Activated naive CD8-positive, alpha-beta T cell treated with anti-CD3 and anti-CD28 coated beads, Interleukin-2, amount 10 ng/mL, durations not matched to agents 7 days and 5 days (primary cell): ENCODE data around the gene KLF6. TPM values are rescaled to one million over a fixed set of nuclear protein-coding genes. Genes with fewer than 3 reads are reported as not detected.

Source experiments
- ATAC-seq: fragments of 150-1000 bp; cut with Tn5 transposase; one replicate; pipeline ENCODE4 v1.10.0; 2021; ENCODE audit warnings: low read depth, moderate library complexity
- POLR2A ChIA-PET: fragments of 350-600 bp; sonication (Branson Sonifier 250); formaldehyde crosslinking; loops from one replicate; lab custom pipeline; 2021; ENCODE audit warnings: antibody characterized with exemption; lab: Charles Lee
- DNase-seq: peaks from one replicate; pipeline ENCODE4 v3.0.0; 2021
- H3K27ac Mint-ChIP-seq: one replicate; pipeline ENCODE4 v1.8.0; 2022; ENCODE audit warnings: mild to moderate bottlenecking, mixed read lengths
- H3K27me3 Mint-ChIP-seq: one replicate; pipeline ENCODE4 v1.8.0; 2022; ENCODE audit warnings: mild to moderate bottlenecking, moderate library complexity, mixed read lengths
- H3K36me3 Mint-ChIP-seq: one replicate; pipeline ENCODE4 v1.8.0; 2021; ENCODE audit warnings: mild to moderate bottlenecking, mixed read lengths
- H3K4me1 Mint-ChIP-seq: one replicate; pipeline ENCODE4 v1.8.0; 2021; ENCODE audit warnings: mixed read lengths
- H3K4me3 Mint-ChIP-seq: one replicate; pipeline ENCODE4 v1.8.0; 2022; ENCODE audit warnings: mild to moderate bottlenecking, moderate library complexity, mixed read lengths
- H3K9me3 Mint-ChIP-seq: one replicate; pipeline ENCODE4 v1.8.0; 2021; ENCODE audit warnings: mixed read lengths
- total RNA-seq, 2 experiments: library from RNA; stranded (reverse); gene quantifications; one replicate each; pipeline ENCODE4 v1.2.3, GENCODE V29; 2021

Gene KLF6
- total RNA-seq, 2 experiments from 2014 or later = 350 to 352 TPM

GRCh38 chr10:3782451-3783315 is 2.3 kb downstream of the KLF6 start:
- no peaks in the 10 kb centered on the region for H3K9me3 Mint-ChIP-seq
- DNase-seq (peak; percentile 70), ATAC-seq (peak; percentile 12)
- H3K27me3 Mint-ChIP-seq = no peaks in the 10 kb centered on the region
- H3K4me1 Mint-ChIP-seq = peaks cover 53% of the 10 kb centered on the region
- peak overlapping the region; percentile 92 for H3K4me3 Mint-ChIP-seq
- POLR2A ChIA-PET = interaction anchor here (0.6 to 6.8 kb wide), 27 partner anchors 8 to 872 kb away, joined by 3 to 533 read pairs (median 6); partner anchors contain the start of gene PITRM1
- H3K27ac Mint-ChIP-seq = peak overlapping the region; percentile 96
- H3K36me3 Mint-ChIP-seq = peaks cover 61% of the 10 kb centered on the region

GRCh38 chr10:3782146-3782450 is 2.9 kb downstream of the KLF6 start:
- no peaks in the 10 kb centered on the region for H3K9me3 Mint-ChIP-seq
- H3K4me3 Mint-ChIP-seq = peak overlapping the region; percentile 92
- H3K27ac Mint-ChIP-seq = peak overlapping the region; percentile 96
- peaks cover 64% of the 10 kb centered on the region for H3K36me3 Mint-ChIP-seq
- peaks cover 53% of the 10 kb centered on the region for H3K4me1 Mint-ChIP-seq
- no peak for ATAC-seq
- POLR2A ChIA-PET = interaction anchor here (0.7 to 6.8 kb wide), 17 partner anchors 12 to 347 kb away, joined by 3 to 533 read pairs (median 6); no protein-coding TSS in a partner anchor
- no peaks in the 10 kb centered on the region for H3K27me3 Mint-ChIP-seq
- DNase-seq = no peak

- no peaks in the 10 kb centered on the region for H3K9me3 Mint-ChIP-seq
- H3K27ac Mint-ChIP-seq = peak overlapping the region; percentile 96
- H3K36me3 Mint-ChIP-seq = peaks cover 68% of the 10 kb centered on the region
- H3K4me1 Mint-ChIP-seq = peaks cover 55% of the 10 kb centered on the region
- peak overlapping the region; percentile 92 for H3K4me3 Mint-ChIP-seq
- ATAC-seq (no peak), DNase-seq (peak; percentile 66)
- H3K27me3 Mint-ChIP-seq = no peaks in the 10 kb centered on the region
- POLR2A ChIA-PET = interaction anchor here (0.7 to 6.8 kb wide), 12 partner anchors 12 to 348 kb away, joined by 3 to 533 read pairs (median 6); no protein-coding TSS in a partner anchor
Observed at GRCh38 chr10:3781468-3782145, 3.4 kb downstream of the KLF6 start.

- H3K9me3 Mint-ChIP-seq = no peaks in the 10 kb centered on the region
- peaks cover 72% of the 10 kb centered on the region for H3K36me3 Mint-ChIP-seq
- ATAC-seq (no peak), DNase-seq (no peak)
- no peaks in the 10 kb centered on the region for H3K27me3 Mint-ChIP-seq
- peak overlapping the region; percentile 96 for H3K27ac Mint-ChIP-seq
- peaks cover 49% of the 10 kb centered on the region for H3K4me1 Mint-ChIP-seq
- POLR2A ChIA-PET = interaction anchor here (0.8 to 6.8 kb wide), 8 partner anchors 17 to 348 kb away, joined by 3 to 533 read pairs (median 5); no protein-coding TSS in a partner anchor
- peak overlapping the region; percentile 92 for H3K4me3 Mint-ChIP-seq
Observed at GRCh38 chr10:3780771-3781467, 4.1 kb downstream of the KLF6 start.

DNA sequence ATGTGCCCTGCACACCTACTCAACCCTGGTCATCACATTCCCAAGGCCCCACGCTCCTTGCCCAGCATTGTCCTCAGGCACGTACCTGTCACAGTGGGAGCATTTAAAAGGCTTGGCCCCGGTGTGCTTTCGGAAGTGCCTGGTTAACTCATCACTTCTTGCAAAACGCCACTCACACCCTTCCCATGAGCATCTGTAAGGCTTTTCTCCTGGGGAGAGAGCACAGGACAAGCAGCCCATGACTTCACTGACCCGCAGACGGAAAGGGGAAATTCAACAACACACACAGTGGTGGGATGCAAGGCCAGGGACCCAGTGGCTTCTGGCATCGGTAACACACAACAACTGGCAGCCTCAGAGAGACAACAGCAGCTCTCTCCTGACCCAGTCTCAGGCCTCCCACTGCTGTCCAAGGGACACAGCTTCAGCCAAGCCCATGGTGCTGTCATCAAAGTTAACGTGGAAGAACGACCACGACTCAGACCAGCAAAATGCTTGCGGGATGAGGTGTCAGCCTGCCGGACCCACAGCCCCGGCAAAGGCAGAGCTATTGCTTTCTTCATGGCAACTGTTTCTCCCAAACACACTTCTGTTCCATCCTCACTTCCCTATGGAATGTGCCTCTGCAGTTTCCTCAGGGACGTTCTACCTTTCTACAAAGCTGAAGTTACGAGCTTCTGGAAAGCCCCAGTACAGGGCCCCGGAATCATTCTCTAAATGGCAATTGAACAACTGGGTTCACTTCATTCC is 4.8 kb downstream of the KLF6 start:
- H3K9me3 Mint-ChIP-seq = no peaks in the 10 kb centered on the region
- no peaks in the 10 kb centered on the region for H3K27me3 Mint-ChIP-seq
- no peak for DNase-seq
- peak overlapping the region; percentile 78 for H3K27ac Mint-ChIP-seq
- H3K4me1 Mint-ChIP-seq = peaks cover 54% of the 10 kb centered on the region
- ATAC-seq = no peak
- POLR2A ChIA-PET = interaction anchor here (1.2 to 6.8 kb wide), 4 partner anchors 23 to 183 kb away, joined by 3 to 533 read pairs (median 250); no protein-coding TSS in a partner anchor
- peak overlapping the region; percentile 92 for H3K4me3 Mint-ChIP-seq
- peaks cover 79% of the 10 kb centered on the region for H3K36me3 Mint-ChIP-seq

DNA sequence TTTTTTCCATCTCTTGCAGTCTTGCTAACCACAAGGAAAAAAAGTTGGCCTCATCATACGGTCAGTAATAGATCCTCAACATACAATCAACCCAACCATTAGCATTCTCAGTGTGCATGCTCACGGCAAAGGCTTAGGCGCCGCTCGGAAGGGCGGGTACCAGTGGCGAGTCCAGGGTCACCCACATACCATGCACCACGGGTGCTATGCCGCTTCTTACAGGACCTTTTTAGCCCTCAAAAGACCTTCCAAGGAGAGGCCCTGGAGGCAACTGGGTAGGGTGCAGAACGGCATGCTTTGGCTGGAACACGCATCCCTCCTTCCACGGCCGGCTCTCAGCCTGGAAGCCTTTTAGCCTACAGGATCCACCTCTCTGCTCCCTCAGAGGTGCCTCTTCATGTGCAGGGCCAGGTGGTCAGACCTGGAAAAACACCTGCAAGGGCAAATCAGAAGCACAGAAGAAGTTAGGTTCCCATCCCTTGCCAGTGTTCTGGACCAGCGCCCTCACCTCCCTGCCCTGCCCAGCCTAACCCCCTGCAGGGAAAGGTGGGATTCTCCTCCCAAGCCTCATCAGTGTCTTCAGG is 5.8 kb downstream of the KLF6 start:
- H3K36me3 Mint-ChIP-seq = peaks cover 81% of the 10 kb centered on the region
- H3K9me3 Mint-ChIP-seq = no peaks in the 10 kb centered on the region
- H3K27me3 Mint-ChIP-seq = no peaks in the 10 kb centered on the region
- POLR2A ChIA-PET = interaction anchor here (0.9 to 2.5 kb wide), 5 partner anchors 14 to 195 kb away, joined by 3 to 14 read pairs (median 4); no protein-coding TSS in a partner anchor
- H3K4me3 Mint-ChIP-seq = peak overlapping the region; percentile 92
- H3K4me1 Mint-ChIP-seq = peaks cover 54% of the 10 kb centered on the region
- no peak for DNase-seq
- H3K27ac Mint-ChIP-seq = peak overlapping the region; percentile 52
- no peak for ATAC-seq

DNA sequence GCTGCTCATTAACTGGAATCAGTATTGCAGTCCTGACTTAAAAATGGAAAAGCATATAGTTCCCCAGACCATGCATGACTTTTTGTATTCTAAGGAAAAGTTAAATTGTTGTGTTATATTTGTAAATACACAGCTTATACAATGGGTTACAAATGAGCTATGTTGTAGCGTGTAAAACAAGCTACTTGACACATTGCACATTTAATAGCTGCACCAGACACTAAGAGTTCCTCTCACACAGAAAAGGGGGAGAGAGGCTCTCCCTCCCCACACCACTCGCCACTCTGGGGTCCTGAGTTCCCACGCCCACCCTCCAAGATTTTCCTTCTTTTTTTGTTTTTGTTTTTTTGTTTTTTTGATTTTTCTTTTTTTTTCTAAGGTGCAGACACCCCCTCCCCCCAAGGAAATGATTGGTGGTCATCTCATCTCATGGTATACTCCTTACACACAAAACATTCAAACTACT is 6.3 kb downstream of the KLF6 start:
- POLR2A ChIA-PET = interaction anchor here (0.8 to 2.8 kb wide), 8 partner anchors 14 to 196 kb away, joined by 3 to 14 read pairs (median 4); no protein-coding TSS in a partner anchor
- peaks cover 77% of the 10 kb centered on the region for H3K36me3 Mint-ChIP-seq
- H3K27me3 Mint-ChIP-seq = no peaks in the 10 kb centered on the region
- DNase-seq (no peak), ATAC-seq (no peak)
- H3K4me1 Mint-ChIP-seq = peaks cover 53% of the 10 kb centered on the region
- H3K9me3 Mint-ChIP-seq = no peaks in the 10 kb centered on the region
- peak overlapping the region; percentile 66 for H3K4me3 Mint-ChIP-seq
- H3K27ac Mint-ChIP-seq = peak overlapping the region; percentile 52

- POLR2A ChIA-PET = interaction anchor here (0.8 to 5.0 kb wide), 12 partner anchors 13 to 196 kb away, joined by 3 to 23 read pairs (median 4); no protein-coding TSS in a partner anchor
- Mint-ChIP-seq H3K36me3 (peaks cover 71% of the 10 kb centered on the region), H3K9me3 (no peaks in the 10 kb centered on the region), H3K27me3 (no peaks in the 10 kb centered on the region), H3K4me3 (peak overlapping the region; percentile 66), H3K4me1 (peaks cover 53% of the 10 kb centered on the region), H3K27ac (peak overlapping the region; percentile 47)
- ATAC-seq (no peak), DNase-seq (no peak)
Observed at GRCh38 chr10:3777981-3778691, 6.9 kb downstream of the KLF6 start.

- DNase-seq (no peak), ATAC-seq (peak; percentile 34)
- POLR2A ChIA-PET = interaction anchor here (0.6 to 5.0 kb wide), 12 partner anchors 8 to 305 kb away, joined by 3 to 23 read pairs (median 3); partner anchors contain the start of gene KLF6
- Mint-ChIP-seq H3K36me3 (peaks cover 59% of the 10 kb centered on the region), H3K27ac (peak overlapping the region; percentile 73), H3K27me3 (no peaks in the 10 kb centered on the region), H3K9me3 (peaks cover 1% of the 10 kb centered on the region), H3K4me3 (peak overlapping the region; percentile 68), H3K4me1 (peaks cover 50% of the 10 kb centered on the region)
Observed at GRCh38 chr10:3776796-3777571, 8.0 kb downstream of the KLF6 start.

DNA sequence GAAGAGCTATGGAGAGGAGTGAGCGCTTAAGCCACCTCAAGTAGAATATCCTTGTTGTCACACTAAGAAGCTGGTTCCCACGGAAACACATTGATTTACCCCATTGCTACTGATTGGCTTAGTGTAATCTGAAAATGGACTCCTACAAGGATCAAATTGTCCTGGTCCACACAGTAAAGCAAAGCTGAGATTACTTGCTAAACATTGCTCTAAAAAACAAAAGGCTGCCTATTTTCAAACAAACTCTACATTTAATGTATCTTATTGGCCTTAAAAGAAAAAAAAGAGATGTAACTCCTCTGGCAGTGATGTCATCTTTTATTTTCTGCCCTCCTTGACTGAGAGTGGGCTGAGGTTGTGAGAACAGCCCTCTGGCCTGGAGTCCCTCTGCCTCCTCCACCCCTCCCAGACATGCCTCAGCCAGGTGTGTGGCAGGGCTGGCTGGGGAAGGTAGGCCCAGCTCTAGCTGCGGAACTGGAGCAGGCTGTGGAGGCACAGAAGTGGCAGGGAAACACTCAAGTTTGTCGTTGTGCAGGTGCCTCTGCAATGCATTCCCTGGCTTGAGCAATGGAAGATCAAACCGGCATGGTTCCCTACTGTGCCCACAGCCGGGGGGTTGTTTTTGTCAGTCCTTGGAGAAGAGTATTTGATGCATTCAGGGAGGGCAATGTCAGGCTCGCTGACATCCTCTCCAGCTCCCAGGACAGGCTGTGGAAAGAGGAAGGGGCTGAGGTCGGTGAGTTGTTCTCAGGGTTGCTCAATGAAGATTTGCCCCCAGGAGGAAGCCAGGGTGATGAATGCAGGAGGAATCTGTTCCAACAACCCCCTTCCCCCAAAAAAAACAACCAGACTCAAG is 9.1 kb downstream of the KLF6 start:
- peaks cover 49% of the 10 kb centered on the region for H3K36me3 Mint-ChIP-seq
- ATAC-seq = no peak
- H3K4me1 Mint-ChIP-seq = peaks cover 40% of the 10 kb centered on the region
- no peaks in the 10 kb centered on the region for H3K27me3 Mint-ChIP-seq
- peak overlapping the region; percentile 62 for H3K27ac Mint-ChIP-seq
- DNase-seq = no peak
- peaks cover 1% of the 10 kb centered on the region for H3K9me3 Mint-ChIP-seq
- no peak overlapping the region for H3K4me3 Mint-ChIP-seq
- POLR2A ChIA-PET = interaction anchor here (0.7 to 5.0 kb wide), 14 partner anchors 9 to 306 kb away, joined by 3 to 23 read pairs (median 6); partner anchors contain the start of gene KLF6
